GM13977 (cell line): ENCODE data around the gene MED17.

Experiments
- DNase-seq: peaks from one replicate; pipeline ENCODE4 v3.0.0; 2012; ENCODE audit warnings: low spot score
- CTCF ChIP-seq: IDR thresholded peaks from 2 replicates; pipeline ENCODE4 v1.5.1; 2012; ENCODE audit warnings: mild to moderate bottlenecking, control low read depth; ENCODE audit not compliant: insufficient read depth; ENCODE audit errors: extremely low read depth, missing control alignments
- in situ Hi-C: fragments of 300-500 bp; cut with MboI; formaldehyde crosslinking; loops from one replicate; pipeline ENCODE4 v1.12.0; 2022; ENCODE audit warnings: low sequenced_read_pairs, low pct_unique_long_range_greater_than_20kb, mixed read lengths, inconsistent platforms; ENCODE audit not compliant: unreplicated experiment

MED17 gene

GRCh38 chr11:93784145-93784934 lies at the start of gene MED17:
Gene MED17, plus strand, starts transcription at chr11:93784282. Its CDS starts 232 bp downstream, at chr11:93784514.
- in situ Hi-C loops: no loop called here
- DNase-seq: peak; percentile 92
- TF ChIP-seq CTCF: peak; percentile 21

- in situ Hi-C loops: no loop called here
- no peak for TF ChIP-seq CTCF
Observed at GRCh38 chr11:93734427-93735222, 49.5 kb upstream of the MED17 start.

GRCh38 chr11:93735627-93736026 lies 48.5 kb upstream of the MED17 start:
- in situ Hi-C loops: no loop called here
- DNase-seq: no peak
- no peak for TF ChIP-seq CTCF

More at GRCh38 chr11:93734427-93735222, 49.5 kb upstream of the MED17 start:
- DNase-seq: no peak

GRCh38 chr11:93736129-93736528 lies 48.0 kb upstream of the MED17 start:
- no peak for DNase-seq
- no peak for TF ChIP-seq CTCF
- in situ Hi-C loops: no loop called here

GRCh38 chr11:93737904-93738612 lies 46.0 kb upstream of the MED17 start:
- no peak for DNase-seq
- in situ Hi-C loops: no loop called here
- TF ChIP-seq CTCF: no peak

- DNase-seq: no peak
- TF ChIP-seq CTCF: no peak
- in situ Hi-C loops: no loop called here
Observed at GRCh38 chr11:93738647-93739081, 45.4 kb upstream of the MED17 start.
